ENCODE data around the gene EXOC2. TPM values are rescaled to one million over a fixed set of nuclear protein-coding genes. Genes with fewer than 3 reads are reported as not detected.

EXOC2 gene
- total and polyA plus RNA-seq, 12 donors: 4.9 to 23.7 (median 17.1) TPM

DNA sequence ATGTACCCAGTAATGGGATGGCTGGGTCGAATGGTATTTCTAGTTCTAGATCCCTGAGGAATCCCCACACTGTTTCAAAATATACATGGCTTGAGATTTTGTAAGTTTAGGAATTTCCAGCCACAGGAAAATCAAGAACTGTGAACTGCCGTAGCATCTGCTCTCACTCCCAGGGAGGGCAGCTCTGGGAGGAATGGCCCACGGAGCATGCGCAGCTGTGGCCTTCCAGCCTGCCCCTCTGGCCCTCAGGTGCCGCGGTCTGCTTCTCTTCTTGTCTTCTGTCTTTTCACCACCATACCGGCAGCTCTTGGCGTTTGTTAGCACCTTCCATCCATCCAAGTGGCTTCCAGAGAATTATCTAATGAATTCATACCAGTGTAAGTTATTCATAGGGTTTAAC, 19.9 kb upstream of the EXOC2 start:
- Histone ChIP-seq H3K4me1 (replicated peaks in 1 of 2) (peaks cover 4 to 7% of the 10 kb centered on the region in 2 donors), H3K9me3 (replicated peaks in 1 of 3) (no peaks in the 10 kb centered on the region), H3K27me3 (no peaks in the 10 kb centered on the region), H3K36me3 (replicated peaks in 1 of 2) (no peaks in the 10 kb centered on the region), H3K27ac (no peak overlapping the region), H3K4me3 (no peak overlapping the region)
- TF ChIP-seq, protein P1, sequence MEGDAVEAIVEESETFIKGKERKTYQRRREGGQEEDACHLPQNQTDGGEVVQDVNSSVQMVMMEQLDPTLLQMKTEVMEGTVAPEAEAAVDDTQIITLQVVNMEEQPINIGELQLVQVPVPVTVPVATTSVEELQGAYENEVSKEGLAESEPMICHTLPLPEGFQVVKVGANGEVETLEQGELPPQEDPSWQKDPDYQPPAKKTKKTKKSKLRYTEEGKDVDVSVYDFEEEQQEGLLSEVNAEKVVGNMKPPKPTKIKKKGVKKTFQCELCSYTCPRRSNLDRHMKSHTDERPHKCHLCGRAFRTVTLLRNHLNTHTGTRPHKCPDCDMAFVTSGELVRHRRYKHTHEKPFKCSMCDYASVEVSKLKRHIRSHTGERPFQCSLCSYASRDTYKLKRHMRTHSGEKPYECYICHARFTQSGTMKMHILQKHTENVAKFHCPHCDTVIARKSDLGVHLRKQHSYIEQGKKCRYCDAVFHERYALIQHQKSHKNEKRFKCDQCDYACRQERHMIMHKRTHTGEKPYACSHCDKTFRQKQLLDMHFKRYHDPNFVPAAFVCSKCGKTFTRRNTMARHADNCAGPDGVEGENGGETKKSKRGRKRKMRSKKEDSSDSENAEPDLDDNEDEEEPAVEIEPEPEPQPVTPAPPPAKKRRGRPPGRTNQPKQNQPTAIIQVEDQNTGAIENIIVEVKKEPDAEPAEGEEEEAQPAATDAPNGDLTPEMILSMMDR (IDR thresholded peaks at IDR 0.05): no peak
- TF ChIP-seq POLR2A (IDR thresholded peaks at IDR 0.05): no peak
- 86 to 95% (median 92%) methylated on average over 7 to 8 of the region's 8 CpGs for WGBS, 4 donors
- DNase-seq: no peak
- intact Hi-C loops (cut with DNase I): loop anchor here in 1 of 2 donors (10.0 kb wide), 1 partner anchor 118 kb away; no protein-coding TSS in a partner anchor

DNA sequence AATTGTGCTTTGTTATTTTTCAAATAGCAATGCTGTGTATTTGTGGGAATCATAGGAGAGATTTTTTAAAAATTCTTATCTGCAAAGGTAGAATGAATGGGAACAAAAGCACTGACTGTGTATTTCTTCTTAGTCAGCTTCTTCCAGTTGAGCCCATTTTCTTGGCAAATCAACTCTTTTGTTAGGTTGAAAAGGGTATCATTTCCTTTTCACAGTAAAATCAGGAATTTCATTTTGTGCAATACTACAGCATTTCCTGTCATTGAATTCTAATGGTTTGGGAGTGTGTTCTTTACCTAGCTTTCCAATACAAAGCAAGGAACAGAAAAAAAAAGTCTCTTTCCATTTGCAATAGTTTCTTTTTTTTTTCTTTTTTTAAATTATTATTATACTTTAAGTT, 19.0 kb upstream of the EXOC2 start:
- intact Hi-C loops (cut with DNase I): loop anchor here in 1 of 2 donors (10.0 kb wide), 1 partner anchor 117 kb away; no protein-coding TSS in a partner anchor
- no peak overlapping the region for H3K4me3 ChIP-seq

DNA sequence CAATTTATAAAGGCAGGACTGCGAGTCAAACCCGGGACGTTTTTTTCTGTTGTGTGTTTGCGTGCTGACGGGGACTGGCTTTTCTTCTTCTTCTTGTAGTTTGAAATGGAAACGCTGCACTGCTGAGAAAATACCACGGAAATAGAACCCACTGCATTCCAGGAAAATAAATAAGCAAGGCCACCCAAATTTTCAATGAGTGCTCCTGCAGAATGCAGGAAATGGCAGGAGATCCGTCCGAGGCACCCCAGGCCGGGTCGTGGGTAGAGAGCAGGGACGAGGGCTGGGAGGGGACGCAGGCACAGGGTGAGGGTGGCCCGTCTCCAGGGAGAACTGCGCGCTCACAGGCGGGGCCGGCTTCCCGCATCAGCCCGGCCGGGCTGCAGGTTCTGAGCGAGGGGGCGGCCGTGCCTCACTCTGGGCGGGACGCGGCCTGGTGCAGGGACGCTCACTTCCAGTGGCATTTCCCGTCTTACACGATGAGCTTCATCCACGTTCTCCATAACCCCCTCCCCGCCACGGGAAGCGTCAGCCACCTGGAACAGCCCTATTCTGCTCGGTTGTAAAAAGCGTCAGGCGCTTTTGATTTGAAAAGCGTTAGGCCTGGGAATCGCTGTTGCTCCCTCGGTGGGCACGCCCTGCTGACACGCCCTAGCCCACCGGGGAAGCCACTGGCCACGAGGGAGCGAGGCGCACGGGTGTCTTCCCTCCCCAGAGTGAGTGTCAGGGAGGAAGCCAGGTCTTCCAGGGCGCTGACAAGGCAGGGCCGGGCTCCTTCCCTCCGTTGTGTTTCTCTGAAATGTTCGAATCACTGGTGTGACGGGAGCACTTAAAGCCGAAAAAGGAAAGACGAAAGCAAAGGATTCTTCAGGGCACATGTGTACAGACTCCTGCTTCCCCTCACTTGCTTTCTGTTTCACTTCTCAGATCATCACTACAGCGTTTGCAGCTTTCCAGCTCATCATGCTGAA, 17.9 kb upstream of the EXOC2 start:
- Histone ChIP-seq H3K36me3 (replicated peaks in 1 of 2) (no peaks in the 10 kb centered on the region), H3K4me1 (replicated peaks in 1 of 2) (peaks cover 4 to 7% of the 10 kb centered on the region in 2 donors), H3K9me3 (replicated peaks in 1 of 3) (no peaks in the 10 kb centered on the region), H3K27ac (peak overlapping the region; percentile 79 to 94 (median 92)), H3K27me3 (no peaks in the 10 kb centered on the region), H3K4me3 (peak overlapping the region in 3 of 4 donors; percentile 52 to 82 (median 78))
- intact Hi-C loops (cut with DNase I): loop anchor here in 1 of 2 donors (10.0 kb wide), 1 partner anchor 116 kb away; no protein-coding TSS in a partner anchor
- TF ChIP-seq, protein P1 (IDR thresholded peaks at IDR 0.05): no peak
- peak in 1 of 2 donors; percentile 65 for TF ChIP-seq POLR2A (IDR thresholded peaks at IDR 0.05)
- DNase-seq: peak; percentile 55 to 75 (median 63)
- 1 to 2% (median 1%) methylated on average over 29 to 55 of the region's 55 CpGs for WGBS, 4 donors

More for the DNA sequence above, 19.0 kb upstream of the EXOC2 start:
- no peak for DNase-seq
- Histone ChIP-seq H3K27ac (peak overlapping the region in 3 of 5 donors; percentile 92 to 94 (median 92)), H3K27me3 (no peaks in the 10 kb centered on the region), H3K9me3 (replicated peaks in 1 of 3) (no peaks in the 10 kb centered on the region), H3K4me1 (replicated peaks in 1 of 2) (peaks cover 4 to 7% of the 10 kb centered on the region in 2 donors), H3K36me3 (replicated peaks in 1 of 2) (no peaks in the 10 kb centered on the region)
- no peak for TF ChIP-seq POLR2A (IDR thresholded peaks at IDR 0.05)
- TF ChIP-seq, protein P1 (IDR thresholded peaks at IDR 0.05): no peak

DNA sequence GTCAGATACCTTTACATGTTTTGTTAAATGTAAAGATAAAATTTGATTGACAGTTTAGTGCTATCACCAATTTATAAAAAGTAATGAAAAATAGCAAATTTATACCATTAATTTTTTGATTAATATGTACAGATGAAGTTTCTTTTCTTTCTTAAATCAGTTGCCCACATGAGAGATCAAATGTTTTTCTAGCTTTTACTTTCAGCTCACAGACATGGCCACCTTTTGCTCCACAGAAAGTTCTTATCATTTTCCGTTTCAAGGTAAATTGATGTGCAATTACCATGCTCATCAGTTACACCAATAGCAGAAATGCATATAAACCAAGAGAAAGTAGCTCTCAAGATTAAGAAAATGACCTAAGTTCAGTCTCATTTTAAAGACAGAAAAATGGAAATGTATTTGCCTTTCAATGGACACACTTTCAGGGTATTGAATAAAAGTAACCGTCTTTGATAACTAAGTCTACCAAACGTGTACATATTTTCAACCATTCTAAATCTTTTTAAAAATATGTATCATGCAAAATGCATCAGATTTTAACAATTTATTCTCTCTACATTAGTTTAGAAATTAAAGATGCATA, 16.6 kb upstream of the EXOC2 start:
- Histone ChIP-seq H3K27ac (no peak overlapping the region), H3K4me1 (replicated peaks in 1 of 2) (peaks cover 4 to 7% of the 10 kb centered on the region in 2 donors), H3K36me3 (replicated peaks in 1 of 2) (no peaks in the 10 kb centered on the region), H3K9me3 (replicated peaks in 1 of 3) (no peaks in the 10 kb centered on the region), H3K27me3 (no peaks in the 10 kb centered on the region), H3K4me3 (peak overlapping the region in 1 of 4 donors; percentile 82)
- WGBS, 4 donors: 82 to 90% (median 85%) methylated on average over 3 of the region's 3 CpGs
- TF ChIP-seq, protein P1 (IDR thresholded peaks at IDR 0.05): no peak
- no peak for TF ChIP-seq POLR2A (IDR thresholded peaks at IDR 0.05)
- intact Hi-C loops (cut with DNase I): loop anchor here in 1 of 2 donors (10.0 kb wide), 1 partner anchor 115 kb away; no protein-coding TSS in a partner anchor
- DNase-seq: no peak

Measured in adrenal gland (tissue), 12 donors.